B cell (primary cell): Measurements from ENCODE around the gene ADAM11.

ENCODE experiments used
- EZH2 ChIP-seq: IDR thresholded peaks from 2 replicates; pipeline ENCODE4 v1.6.1; 2012; ENCODE audit warnings: borderline replicate concordance, low read depth, mild to moderate bottlenecking, moderate library complexity, low read length; ENCODE audit not compliant: insufficient read depth, poor library complexity, severe bottlenecking
- TF ChIP-seq, protein P1 (sequence below): fragments of 200-600 bp; IDR thresholded peaks from one replicate; pipeline ENCODE4 v1.8.0; 2022; ENCODE audit warnings: antibody characterized with exemption, mild to moderate bottlenecking

GRCh38 chr17:44820631-44821212, 61.9 kb downstream of the ADAM11 start:
- TF ChIP-seq, protein P1, sequence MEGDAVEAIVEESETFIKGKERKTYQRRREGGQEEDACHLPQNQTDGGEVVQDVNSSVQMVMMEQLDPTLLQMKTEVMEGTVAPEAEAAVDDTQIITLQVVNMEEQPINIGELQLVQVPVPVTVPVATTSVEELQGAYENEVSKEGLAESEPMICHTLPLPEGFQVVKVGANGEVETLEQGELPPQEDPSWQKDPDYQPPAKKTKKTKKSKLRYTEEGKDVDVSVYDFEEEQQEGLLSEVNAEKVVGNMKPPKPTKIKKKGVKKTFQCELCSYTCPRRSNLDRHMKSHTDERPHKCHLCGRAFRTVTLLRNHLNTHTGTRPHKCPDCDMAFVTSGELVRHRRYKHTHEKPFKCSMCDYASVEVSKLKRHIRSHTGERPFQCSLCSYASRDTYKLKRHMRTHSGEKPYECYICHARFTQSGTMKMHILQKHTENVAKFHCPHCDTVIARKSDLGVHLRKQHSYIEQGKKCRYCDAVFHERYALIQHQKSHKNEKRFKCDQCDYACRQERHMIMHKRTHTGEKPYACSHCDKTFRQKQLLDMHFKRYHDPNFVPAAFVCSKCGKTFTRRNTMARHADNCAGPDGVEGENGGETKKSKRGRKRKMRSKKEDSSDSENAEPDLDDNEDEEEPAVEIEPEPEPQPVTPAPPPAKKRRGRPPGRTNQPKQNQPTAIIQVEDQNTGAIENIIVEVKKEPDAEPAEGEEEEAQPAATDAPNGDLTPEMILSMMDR = no peak
- TF ChIP-seq EZH2 = no peak
